Measurements from ENCODE around the gene AK9.
"Not testable (repeated sequence)": the region's sequence is repeated elsewhere in the genome, so short reads cannot be mapped to it uniquely, and the experiment has no call there.

Gene AK9

DNA sequence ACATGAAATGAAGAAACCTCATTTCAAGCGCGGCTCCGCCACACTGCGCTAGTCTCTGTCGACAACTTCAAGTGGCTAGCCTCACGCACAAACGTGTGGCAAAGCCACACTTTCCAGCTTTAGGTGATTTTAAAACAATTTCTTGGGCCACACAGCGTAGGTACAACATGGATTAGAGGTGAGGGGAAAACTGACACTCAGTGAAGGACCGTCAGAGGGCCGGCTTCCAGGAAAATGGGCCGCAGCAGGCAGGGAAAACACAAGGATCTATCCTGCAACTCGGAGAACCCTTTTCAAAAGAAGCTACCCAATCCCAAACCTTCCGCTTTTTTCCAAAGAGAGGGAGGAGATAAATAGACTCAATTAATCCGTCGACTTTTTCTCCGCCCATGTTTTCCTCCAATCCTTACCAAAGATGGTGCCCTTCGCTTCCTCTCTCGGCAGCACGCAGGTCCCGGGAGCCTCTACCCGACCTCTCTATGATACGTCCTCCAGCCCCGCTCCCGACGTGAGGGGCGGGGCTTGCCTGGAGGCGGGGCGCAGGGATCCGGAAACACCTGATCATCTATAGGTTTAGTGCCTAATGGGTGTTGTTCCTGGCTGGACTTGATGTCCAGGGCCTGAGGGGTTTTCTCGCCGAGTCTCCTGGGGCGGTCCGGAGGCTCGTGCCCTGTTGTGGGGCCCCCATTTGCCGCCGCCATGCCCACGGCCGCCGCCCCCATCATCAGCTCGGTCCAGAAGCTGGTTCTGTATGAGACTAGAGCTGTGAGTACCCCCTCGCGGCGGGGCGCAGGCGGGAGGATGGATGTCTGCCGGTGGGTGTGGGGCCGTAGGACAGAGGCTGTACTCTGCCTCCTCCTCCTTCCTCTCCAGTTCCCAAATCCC, at the start of gene AK9, which contains the start of gene FIG4:
Gene AK9, minus strand, starts transcription at position 466 of the 885 bp plus-strand sequence. CDS start 15,457 bp downstream, outside the sequence.
Gene FIG4, plus strand, starts transcription at position 560 of the 885 bp plus-strand sequence. Its CDS starts 140 bp downstream, at position 700.
- DNase-seq: peak; percentile 63

DNA sequence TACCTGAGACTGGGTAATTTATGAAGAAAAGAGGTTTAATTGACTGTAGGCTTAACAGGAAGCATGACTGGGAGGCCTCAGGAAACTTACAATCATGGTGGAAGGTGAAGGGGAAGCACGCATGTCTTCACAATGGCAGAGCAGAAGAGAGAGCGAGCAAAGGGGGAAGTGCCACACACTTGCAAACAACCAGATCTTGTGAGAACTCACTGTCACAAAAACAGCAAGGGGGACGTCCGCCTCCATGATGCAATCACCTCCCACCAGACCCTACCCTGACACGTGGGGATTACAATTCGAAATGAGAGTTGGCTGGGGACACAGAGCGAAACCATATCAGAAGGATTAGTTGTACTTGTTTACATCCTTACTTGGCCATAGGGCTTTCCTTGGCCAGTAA, 49.8 kb upstream of the AK9 start:
- no peak for DNase-seq

DNA sequence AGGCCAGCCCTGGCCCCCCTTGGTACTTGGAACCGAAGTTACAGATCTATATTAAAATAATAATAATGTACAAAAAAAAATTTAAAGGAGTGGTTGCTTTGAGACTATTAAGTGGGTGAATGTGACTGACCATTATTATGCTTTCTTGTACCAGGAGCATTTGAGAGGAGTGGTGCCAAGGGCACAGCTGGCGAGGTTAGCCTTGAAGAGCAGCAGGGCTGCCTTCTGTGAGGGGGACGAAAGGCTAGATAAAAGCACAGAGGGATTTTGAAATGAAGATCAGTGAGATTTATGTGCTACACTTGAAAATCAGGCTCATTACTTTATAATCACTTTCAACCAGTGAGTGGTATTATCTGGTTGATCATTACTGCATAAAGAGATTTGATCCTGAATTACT, 48.7 kb upstream of the AK9 start:
- peak; percentile 80 for DNase-seq

DNA sequence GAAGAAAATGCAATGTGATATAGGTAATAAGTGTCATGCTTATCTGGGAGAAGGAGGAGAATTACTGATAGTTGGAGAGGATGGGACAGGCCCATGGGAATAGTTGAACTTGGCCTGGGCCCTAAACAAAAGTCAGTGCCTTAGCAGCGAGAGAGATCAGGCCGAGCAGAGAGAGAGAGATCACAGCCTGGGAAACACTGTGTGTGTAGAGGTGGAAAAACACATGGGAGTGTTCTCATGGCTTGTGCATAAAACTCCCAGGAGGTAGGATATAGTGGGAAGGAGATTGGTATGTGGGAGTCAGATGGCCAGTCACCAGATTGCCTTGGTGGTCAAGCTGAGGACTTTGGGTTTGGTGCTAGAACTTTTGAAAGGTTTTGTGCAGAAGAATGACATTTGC, 47.7 kb upstream of the AK9 start:
- no peak for DNase-seq

DNA sequence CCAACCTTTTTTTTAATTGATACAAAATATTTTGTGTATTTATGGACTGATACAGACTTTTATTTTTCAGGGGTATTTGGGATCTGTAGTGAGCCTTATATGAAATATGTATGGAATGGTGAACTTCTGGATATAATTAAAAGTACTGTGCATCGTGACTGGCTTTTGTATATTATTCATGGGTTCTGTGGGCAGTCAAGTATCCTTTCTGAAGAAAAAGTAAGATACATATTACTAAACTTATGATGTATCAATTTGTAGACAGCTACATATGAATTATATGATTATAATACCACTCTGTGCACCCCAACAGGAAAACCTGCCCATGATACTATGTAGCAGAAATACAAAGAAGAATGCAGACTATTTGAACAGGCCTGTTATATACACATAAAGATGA, 47.3 kb upstream of the AK9 start:
- DNase-seq: no peak

DNA sequence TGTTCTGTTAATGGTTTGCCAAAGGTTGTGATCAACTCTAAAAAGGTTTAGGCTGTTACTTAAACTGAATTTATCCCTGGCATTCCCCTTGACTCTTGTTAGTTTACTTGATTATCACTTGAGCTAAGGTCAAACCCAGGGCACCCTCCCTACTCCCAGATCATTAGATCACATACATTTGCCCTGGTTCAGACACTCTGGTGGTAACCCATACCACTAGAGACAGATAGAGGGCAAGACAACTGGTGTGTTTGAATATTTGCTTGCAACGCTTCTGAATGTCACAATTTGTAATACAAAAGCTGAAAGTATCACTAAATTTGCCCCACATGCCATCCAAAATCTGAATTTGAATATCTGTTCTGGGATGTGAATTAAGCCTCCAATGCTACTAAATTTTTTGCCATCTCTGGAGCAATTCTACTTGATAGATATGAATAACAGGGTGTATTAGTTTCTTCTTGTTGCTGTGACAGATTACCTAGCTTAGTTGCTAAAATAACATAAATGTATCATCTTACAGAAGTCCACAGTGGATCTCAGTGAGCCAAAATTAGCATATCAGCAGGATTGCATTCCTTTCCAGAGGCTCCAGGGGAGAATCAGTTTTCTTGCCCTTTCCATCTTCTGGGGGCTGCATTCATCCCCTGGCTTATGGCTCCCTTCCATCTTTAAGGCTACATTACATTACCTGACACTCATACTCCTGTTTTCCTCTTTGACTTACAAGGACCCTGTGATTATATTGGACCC, 45.4 kb upstream of the AK9 start:
- no peak for DNase-seq

DNA sequence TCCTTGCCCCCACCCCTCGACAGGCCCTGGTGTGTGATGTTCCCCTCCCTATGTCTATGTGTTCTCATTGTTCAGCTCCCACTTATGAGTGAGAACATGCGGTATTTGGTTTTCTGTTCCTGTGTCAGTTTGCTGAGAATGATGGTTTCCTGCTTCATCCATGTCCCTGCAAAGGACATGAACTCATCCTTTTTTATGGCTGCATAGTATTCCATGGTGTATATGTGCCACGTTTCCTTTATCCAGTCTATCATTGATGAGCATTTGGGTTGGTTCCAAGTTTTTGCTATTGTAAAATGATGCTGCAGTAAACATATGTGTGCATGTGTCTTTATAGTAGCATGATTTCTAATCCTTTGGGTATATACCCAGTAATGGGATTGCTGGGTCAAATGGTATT, 34.2 kb upstream of the AK9 start:
- DNase-seq: not testable (repeated sequence)

DNA sequence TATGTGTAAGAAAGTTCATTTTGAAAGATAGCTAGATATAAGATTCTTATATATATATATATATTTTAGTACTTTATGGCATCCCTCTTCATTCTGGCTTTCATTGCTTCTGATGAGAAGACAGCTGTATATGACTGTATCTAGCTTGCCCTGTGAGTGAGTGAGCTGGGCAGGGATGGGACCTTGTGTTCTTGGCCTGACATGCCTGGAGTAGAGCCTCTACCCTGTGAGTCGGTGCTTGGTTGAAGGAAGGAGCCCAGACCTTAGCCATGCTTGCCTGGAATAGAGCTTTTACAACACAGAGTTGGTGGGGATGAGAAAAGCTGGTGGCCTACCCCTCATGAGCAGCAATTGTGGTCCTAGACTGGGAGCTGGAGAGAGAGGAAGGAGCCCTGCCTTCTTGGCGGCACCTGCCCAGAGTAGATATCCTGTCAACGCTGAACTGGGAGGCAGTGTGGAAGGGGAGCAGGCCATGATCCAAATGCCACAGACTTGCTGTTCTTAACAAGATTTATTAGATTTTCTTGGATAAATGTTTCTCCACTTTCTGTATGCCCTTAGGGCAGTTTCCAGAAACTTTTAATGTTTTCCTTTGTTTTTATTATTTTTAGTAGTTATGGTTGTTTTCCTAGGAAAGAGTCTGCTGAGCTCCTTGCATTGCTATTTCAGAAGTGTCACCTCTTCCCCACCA, 31.7 kb upstream of the AK9 start:
- DNase-seq: no peak

DNA sequence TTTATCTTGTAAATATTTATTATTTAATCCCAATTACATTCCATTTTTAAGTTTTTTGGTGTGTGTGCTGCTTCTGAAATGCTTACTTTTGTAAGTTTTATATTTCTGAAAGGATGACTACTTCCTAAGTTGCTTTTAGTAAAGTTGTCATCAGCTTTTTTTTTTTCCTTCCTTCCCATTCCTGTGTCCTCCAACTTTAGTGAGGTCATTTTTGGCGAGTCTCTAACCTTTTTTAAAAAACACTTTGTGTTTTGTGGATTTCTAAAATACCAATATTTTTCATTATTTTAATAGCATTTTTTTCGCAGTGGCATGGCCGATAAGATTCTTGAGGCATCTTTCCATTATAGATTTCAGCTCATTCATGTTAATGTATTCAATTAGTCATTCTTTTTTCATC, 31.0 kb upstream of the AK9 start:
- DNase-seq: no peak

DNA sequence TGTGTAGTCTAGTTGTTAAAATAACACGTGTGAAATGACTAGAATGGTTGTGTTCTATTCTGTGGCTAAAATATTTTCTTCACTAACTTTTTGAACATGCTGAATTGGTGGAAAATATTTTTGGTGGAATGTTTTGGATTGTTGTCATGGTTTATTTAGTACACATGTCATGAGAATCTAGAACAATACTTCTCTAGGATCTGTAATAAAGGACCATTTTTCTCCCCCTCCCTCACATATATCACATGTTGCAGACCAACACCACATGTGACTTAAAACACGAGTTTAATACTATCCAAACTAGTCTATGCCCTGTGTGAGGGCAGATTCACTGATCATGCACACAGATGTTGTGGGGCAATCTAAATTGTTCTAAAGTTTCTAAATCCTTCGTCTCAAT, 29.3 kb upstream of the AK9 start:
- DNase-seq: no peak

DNA sequence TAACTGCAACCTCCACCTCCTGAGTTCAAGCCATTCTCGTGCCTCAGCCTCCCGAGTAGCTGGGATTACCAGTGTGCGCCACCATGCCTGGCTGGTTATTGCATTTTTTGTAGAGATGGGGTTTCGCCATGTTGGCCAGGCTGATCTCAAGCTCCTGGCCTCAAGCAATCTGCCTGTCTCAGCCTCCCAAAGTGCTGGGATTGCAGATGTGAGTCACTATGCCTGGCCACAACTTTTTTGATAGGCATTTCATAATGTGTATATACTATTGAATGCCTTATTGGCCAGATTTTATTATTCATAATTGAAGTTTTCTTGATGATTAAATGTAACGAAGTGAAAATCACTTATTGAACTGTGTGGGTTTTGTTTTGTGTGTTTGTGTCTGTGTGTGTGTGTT, 28.0 kb upstream of the AK9 start:
- no peak for DNase-seq

DNA sequence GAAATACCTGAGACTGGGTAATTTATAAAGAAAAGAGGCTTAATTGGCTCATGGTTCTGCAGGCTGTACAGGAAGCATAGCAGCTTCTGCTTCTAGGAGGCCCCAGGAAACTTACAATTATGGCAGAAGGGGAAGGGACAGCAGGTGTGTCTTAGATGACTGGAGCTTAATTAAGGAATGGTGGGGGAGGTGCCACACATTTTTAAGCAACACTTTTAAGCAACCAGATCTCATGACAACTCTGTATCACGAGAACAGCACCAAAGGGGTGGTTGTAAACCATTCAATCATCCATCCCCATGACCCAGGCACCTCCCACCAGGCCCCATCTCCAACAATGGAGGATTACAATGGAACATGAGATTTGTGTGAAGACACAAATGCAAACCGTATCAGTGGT, 27.0 kb upstream of the AK9 start:
- DNase-seq: no peak

DNA sequence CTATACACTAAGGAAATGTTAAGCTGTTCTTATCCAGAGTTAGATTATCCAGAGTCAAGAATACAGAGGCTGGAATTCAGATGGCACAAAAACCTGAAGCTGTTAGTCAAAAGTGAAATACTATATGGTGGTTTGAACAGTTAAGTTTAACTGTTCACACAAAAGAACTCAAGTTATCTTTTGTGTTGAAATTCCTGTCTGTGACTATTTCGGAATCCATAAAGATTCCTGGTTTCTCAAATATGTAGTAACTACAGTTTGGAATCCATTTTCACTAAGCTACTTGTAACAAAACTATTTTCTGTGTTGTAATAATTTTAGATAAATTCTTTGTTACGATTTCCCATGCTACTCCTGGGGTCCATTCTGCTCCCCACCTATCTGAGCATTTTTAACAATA, 24.6 kb upstream of the AK9 start:
- DNase-seq: no peak

DNA sequence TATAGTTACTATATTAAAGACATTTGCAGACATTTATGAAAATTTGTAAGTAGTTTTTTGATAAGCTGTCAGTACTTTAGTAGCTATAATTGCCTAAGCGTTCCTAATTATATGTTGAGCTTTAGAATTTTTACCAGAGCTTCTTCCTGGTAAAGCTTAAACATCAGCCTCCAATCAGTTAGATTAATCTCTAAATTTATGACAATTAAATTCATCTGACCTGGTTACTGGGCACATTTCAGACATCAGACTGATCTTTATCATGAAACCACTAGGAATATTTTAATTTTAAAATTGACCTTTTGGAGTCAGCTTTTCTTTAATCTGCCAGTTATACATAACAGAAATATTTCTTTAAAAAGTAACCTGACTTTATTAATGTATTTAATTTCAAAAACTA, 23.6 kb upstream of the AK9 start:
- no peak for DNase-seq

DNA sequence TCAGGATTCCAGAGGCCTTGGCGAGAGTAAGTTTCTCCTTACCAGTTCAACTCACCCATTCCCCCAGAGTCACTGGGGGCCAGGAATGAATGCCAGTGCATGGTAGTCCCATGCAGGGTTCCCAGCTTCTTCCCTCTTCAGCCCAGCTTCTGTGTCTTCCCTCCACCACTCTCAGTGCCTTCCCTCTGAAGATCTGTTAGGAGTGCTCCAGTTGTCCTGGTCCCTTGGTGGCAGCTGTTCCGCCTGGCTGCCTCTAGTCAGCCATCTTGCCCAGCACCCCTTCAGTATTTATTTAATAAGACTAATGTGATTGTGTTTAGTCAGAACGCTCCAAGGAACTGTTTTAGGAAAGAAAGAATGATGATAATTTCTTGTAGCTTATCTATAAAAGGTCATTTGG, 23.2 kb upstream of the AK9 start:
- no peak for DNase-seq

DNA sequence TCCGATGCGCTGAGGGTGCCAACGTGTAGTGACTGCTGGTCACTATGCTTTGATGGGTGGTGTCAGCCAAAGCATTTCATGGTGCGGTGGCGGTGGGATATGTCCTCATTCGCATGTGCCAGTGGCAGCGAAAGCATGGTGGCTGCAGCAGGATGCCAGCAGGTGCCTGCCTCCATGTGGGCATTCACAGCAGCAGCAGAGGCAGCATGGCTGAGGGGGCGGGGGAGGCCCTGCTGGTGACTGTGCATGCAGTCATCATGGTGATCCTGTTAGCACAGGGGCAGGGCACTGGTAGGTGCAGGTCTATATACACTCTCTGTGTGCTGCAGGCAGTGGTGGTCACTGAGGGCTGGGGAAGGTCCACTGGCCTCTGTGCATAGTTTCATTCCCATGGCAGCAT, 22.1 kb upstream of the AK9 start:
- DNase-seq: no peak

DNA sequence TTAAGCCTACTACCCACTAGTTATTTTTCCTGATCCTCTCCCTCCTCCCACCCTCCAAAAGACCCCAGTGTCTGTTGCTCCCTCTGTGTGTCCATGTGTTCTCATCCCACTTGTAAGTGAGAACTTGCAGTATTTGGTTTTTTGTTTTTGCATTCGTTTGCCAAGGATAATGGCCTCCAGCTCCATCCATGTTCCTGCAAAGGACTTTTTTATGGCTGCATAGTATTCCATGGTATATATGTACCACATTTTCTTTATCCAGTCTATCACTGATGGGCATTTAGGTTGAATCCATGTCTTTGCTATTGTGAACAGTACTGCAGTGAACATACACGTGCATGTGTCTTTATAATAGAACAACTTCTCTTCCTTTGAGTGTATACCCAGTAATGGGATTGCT, 17.1 kb upstream of the AK9 start:
- DNase-seq: not testable (repeated sequence)

DNA sequence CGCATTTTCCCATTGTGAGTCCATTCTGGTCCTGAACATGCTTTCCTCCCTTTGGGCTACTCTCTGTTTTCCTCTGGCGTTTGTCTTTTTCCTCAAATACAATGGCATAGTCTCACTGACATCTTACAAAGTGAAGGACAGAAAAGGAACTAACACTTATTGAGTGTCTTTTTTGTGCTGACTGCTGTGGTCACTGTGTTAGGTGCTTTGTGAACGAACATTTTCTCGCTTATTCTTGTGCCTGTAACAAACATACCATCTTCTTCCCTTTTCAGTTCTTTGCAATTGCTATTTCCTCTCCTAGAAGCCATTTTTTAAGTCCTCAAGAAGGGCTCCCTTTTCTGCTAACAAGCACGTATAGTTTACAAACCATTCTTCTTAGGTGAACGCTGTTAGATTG, 15.5 kb upstream of the AK9 start:
- no peak for DNase-seq

DNA sequence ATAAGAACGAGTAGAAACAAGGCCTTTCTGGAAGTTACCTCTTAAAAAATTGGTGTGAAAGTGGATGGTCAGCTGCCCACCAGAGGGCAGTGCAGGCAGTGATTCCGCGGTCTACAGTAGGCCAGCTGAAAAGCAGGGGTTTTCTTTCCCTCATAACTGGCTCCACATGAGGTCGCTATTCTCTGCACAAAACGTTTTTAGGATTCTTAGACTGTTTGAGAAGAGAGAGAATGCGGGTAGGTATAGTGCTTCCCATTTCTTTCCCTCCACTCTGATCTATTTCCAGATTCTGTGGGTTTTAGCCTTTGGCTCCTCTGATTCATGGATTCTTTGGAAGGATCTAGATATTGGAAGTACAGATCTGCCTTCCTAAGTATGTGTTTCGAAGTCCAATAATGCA, 14.3 kb upstream of the AK9 start:
- peak; percentile 35 for DNase-seq

DNA sequence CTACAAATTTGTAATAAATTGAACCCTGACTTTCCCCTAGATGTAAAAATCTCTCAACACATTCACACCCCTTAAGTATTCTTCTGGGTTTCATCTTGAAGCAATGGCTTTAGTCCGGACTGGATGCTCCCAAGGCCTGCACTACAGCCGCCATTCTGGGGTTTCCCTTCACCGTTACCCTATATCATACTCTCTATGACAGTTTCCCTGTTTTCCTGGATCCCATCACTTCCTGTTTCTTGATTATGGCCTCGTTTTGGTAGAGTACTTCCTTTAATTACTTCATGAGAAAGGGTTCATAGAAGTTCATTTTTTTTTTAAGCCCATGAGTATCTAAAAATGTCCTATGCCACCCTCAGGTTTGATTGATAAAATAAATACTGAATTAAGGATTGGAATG, 11.8 kb upstream of the AK9 start:
- DNase-seq: no peak

DNA sequence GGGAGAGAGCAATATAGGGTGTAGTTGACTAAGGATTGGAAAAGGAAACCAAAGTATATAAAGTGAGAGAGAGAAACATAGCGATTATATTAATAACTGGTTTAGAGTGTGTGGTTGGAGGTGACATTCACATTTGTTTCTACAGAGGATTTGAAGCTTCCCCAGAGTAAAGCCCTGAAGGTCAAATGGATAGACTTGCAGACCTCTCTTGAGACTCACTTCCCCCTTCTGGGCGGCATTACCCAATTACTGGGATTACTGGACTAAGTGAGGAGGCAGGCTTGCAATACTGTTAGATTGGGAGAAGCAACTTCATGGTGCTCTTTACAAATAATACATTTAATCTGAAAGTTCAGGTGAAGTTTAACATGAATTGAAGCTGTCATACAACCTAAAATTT, 10.8 kb upstream of the AK9 start:
- no peak for DNase-seq

DNA sequence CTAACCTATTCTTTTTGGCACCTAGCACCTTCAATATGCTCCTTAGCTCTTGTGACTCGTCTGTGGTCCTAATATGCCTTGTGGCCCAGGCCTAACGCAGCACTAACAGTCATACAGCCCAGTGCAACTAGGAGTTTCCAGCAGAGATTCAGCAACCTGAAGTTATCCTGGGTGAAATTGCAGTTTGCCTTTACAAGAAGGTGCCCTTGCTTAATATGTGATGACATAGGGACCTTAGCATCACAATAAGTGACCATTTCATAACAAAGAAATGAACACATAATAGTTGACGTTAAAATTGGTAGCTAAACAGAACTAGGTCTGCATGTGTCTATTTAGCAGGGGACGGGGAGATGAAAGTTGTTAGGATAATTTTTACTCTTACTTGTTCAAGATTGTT, 10.2 kb upstream of the AK9 start:
- DNase-seq: no peak

DNA sequence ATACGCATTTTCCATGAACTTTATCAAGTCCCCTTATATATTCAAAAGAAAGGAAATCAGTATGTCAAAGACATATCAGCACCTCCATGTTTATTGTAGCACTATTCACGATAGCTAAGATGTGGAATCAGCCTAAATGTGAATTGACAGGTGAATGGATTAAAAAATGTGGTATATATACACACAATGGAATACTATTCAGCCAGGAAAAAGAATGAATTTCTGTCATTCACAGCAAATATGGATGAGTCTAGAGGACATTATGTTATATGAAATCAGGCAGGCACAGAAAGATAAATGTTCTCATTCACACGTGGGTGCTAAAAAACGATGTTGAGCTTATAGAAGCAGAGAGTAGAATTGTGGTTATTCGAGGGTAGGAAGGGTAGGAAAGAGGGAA, 5.4 kb upstream of the AK9 start:
- no peak for DNase-seq

DNA sequence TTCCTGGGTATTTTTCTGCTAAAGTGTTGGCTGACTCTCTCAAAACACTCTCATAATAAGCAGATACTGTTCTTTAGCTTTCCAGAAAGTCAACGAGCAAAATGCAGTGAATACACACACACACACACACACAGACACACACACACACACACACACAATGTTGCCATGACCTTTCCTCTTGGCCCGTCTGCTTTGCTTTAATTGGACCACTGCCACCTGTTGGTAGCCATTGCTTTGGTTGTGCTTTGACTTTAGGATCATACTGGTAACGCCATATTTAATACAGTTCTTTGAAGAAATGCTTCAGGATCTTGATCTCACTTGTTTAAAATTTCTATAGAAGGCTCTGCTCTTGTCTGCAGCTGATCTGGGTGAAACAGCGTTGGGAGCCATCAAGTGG, 4.5 kb upstream of the AK9 start:
- no peak for DNase-seq

All from NCI-H524 treated with DMSO at 0.1 percent for 48 hours (cell line).